WERI-Rb-1 (cell line): ENCODE data around the gene MAMDC2.

Experiments
- DNase-seq: peaks from one replicate; pipeline ENCODE4 v3.0.0-alpha.2; 2020
- H3K27ac ChIP-seq: fragments of 250-450 bp; sonication (Bioruptor Pico); 2 replicates; pipeline ENCODE4 v1.5.1; 2020; ENCODE audit warnings: mild to moderate bottlenecking, moderate library complexity
- H3K27me3 ChIP-seq: fragments of 250-450 bp; sonication (Bioruptor Pico); 2 replicates; pipeline ENCODE4 v1.5.1; 2021; ENCODE audit warnings: mild to moderate bottlenecking, low read depth, moderate library complexity; ENCODE audit not compliant: insufficient read depth, severe bottlenecking
- H3K36me3 ChIP-seq: fragments of 250-450 bp; sonication (Bioruptor Pico); 2 replicates; pipeline ENCODE4 v1.5.1; 2020; ENCODE audit warnings: mild to moderate bottlenecking, moderate library complexity
- H3K4me3 ChIP-seq: 2 replicates; pipeline ENCODE4 v1.5.1; 2011; ENCODE audit warnings: low read depth, mild to moderate bottlenecking, control low read depth, low read length
- H3K9me3 ChIP-seq: fragments of 250-450 bp; sonication (Bioruptor Pico); 2 replicates; pipeline ENCODE4 v1.5.1; 2021; ENCODE audit warnings: mild to moderate bottlenecking, moderate library complexity; ENCODE audit not compliant: severe bottlenecking
- TF ChIP-seq, protein P1 (sequence below): IDR thresholded peaks from 2 replicates; pipeline ENCODE4 v1.5.1; 2011; ENCODE audit warnings: low read depth, mild to moderate bottlenecking, control low read depth, inconsistent platforms, low read length

The MAMDC2 gene

DNA sequence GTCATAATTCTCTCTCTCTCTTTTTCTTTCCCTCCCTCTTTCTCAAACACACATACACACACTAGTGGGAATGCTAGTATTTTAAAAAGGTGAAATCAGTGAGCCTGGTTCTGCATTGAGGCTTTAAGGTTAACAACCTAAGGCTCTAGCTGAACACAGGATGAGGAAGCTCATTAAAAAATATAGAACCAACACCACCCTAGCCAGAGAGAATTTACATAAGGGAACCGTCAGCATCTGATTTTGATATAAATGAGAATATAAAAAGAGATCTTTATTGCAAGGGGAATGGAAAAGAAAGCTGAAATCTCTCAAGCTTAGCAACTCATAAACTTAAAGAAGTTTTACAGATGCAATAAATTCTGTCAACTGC is 100.5 kb downstream of the MAMDC2 start:
- TF ChIP-seq, protein P1, sequence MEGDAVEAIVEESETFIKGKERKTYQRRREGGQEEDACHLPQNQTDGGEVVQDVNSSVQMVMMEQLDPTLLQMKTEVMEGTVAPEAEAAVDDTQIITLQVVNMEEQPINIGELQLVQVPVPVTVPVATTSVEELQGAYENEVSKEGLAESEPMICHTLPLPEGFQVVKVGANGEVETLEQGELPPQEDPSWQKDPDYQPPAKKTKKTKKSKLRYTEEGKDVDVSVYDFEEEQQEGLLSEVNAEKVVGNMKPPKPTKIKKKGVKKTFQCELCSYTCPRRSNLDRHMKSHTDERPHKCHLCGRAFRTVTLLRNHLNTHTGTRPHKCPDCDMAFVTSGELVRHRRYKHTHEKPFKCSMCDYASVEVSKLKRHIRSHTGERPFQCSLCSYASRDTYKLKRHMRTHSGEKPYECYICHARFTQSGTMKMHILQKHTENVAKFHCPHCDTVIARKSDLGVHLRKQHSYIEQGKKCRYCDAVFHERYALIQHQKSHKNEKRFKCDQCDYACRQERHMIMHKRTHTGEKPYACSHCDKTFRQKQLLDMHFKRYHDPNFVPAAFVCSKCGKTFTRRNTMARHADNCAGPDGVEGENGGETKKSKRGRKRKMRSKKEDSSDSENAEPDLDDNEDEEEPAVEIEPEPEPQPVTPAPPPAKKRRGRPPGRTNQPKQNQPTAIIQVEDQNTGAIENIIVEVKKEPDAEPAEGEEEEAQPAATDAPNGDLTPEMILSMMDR: no peak
- Histone ChIP-seq H3K36me3 (no peaks in the 10 kb centered on the region), H3K27ac (no peak overlapping the region), H3K4me3 (no peak overlapping the region), H3K27me3 (no peaks in the 10 kb centered on the region), H3K9me3 (no peaks in the 10 kb centered on the region)
- no peak for DNase-seq

GRCh38 chr9:70145981-70146380 is 102.3 kb downstream of the MAMDC2 start:
- Histone ChIP-seq H3K4me3 (no peak overlapping the region), H3K27me3 (no peaks in the 10 kb centered on the region), H3K27ac (no peak overlapping the region), H3K36me3 (no peaks in the 10 kb centered on the region), H3K9me3 (no peaks in the 10 kb centered on the region)
- TF ChIP-seq, protein P1: no peak
- no peak for DNase-seq

DNA sequence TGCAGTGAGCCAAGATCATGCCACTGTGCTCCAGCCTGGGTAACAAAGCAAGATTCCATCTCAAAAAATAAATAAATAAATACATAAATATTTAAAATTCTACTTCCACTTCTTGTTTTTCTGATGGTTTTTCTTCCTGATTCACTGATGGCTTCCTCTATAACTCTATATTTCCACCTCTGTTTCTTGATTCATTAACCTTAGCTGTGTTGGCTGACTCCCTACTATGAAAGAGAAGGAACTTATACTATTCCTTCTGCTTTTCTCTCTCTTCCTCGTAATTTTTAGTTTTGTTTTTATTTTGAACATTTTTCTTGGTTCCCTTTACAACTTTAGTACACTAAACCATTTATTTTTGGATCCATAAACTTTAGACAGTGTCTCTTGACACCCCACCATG is 103.5 kb downstream of the MAMDC2 start:
- Histone ChIP-seq H3K27ac (no peak overlapping the region), H3K27me3 (no peaks in the 10 kb centered on the region), H3K4me3 (no peak overlapping the region), H3K9me3 (no peaks in the 10 kb centered on the region), H3K36me3 (no peaks in the 10 kb centered on the region)
- no peak for DNase-seq
- TF ChIP-seq, protein P1: no peak

- no peak for DNase-seq
- H3K9me3 ChIP-seq: no peaks in the 10 kb centered on the region
- no peaks in the 10 kb centered on the region for H3K36me3 ChIP-seq
- no peaks in the 10 kb centered on the region for H3K27me3 ChIP-seq
- TF ChIP-seq, protein P1: no peak
- no peak overlapping the region for H3K27ac ChIP-seq
- H3K4me3 ChIP-seq: no peak overlapping the region
Observed at GRCh38 chr9:70147651-70148050, 104.0 kb downstream of the MAMDC2 start.

DNA sequence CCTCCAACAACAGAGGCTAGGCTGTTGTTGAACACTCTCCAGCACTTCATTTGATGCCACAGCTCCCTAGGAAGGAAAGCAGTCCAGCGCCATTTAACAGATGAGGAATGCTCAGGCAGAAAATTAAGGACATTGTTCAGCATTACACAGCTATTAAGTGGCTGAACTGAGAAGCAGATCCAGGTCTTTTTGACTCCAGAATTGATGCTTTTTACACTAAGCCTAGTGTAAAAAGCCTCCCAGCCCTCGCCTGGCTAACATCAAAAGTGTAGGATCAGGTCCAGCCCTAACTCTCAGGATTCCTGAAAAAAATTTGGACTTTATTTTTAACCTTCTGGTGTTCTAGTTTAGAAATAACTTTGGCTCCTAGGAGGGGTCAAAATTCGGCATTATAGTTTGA is 108.7 kb downstream of the MAMDC2 start:
- no peaks in the 10 kb centered on the region for H3K27me3 ChIP-seq
- H3K36me3 ChIP-seq: no peaks in the 10 kb centered on the region
- no peak overlapping the region for H3K4me3 ChIP-seq
- no peak for DNase-seq
- no peaks in the 10 kb centered on the region for H3K9me3 ChIP-seq
- no peak overlapping the region for H3K27ac ChIP-seq
- TF ChIP-seq, protein P1: no peak

DNA sequence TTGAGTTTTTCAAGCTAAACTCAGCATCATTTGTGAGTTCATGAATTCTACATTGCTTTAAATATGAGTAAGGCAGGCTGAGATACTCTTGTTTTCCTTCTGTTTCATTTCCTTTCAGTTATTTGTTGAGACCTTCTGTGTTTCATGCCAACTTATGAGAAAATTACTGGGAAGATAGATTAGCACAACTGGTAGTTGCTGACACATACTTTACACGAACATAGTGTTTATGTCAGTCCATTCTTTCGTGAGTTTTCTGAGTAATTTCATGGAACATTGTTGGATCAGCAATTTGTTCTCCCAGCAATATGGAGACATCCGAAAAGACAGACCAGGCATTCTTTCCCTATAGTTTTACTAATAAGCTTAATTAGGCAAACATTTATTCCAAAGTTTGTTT is 113.1 kb downstream of the MAMDC2 start:
- Histone ChIP-seq H3K27ac (no peak overlapping the region), H3K27me3 (no peaks in the 10 kb centered on the region), H3K36me3 (no peaks in the 10 kb centered on the region), H3K9me3 (no peaks in the 10 kb centered on the region), H3K4me3 (no peak overlapping the region)
- no peak for DNase-seq
- TF ChIP-seq, protein P1: no peak
